CD14-positive monocyte (primary cell): Measurements from ENCODE around the gene CNTN1. TPM values are rescaled to one million over a fixed set of nuclear protein-coding genes. Genes with fewer than 3 reads are reported as not detected.

Experiments used
- DNase-seq, 3 donors: peaks; one replicate each; pipeline ENCODE4 v3.0.0-alpha.2; 2011 to 2022
- H2AFZ ChIP-seq: 2 replicates; pipeline ENCODE4 v1.6.0; 2012; ENCODE audit warnings: mild to moderate bottlenecking, low read depth, low read length, inconsistent platforms; ENCODE audit not compliant: insufficient read depth, poor library complexity, severe bottlenecking
- H3K27ac ChIP-seq, 2 donors: 1 replicate in 1 of 2; 2 replicates in 1 of 2; pipeline ENCODE4 v1.5.1; 2012 to 2013; ENCODE audit warnings: low read length in 2 of 2, control low read depth in 1 of 2, inconsistent platforms in 1 of 2, low read depth in 1 of 2, mild to moderate bottlenecking in 1 of 2
- H3K27me3 ChIP-seq, 2 donors: one replicate each; pipeline versions ENCODE4 v1.6.0 to v1.6.1; 2011 to 2013; ENCODE audit warnings: low read length in 2 of 2; ENCODE audit not compliant: control insufficient read depth in 2 of 2, insufficient read depth in 2 of 2
- H3K36me3 ChIP-seq, 2 donors: replicated peaks in 1 of 2; 1 replicate in 1 of 2; 2 replicates in 1 of 2; pipeline versions ENCODE4 v1.5.1 to v1.6.1; 2012 to 2013; ENCODE audit warnings: low read length in 2 of 2, control low read depth in 1 of 2, inconsistent platforms in 1 of 2, mild to moderate bottlenecking in 1 of 2; ENCODE audit not compliant: insufficient read depth in 2 of 2, control insufficient read depth in 1 of 2
- H3K4me1 ChIP-seq, 2 donors: 1 replicate in 1 of 2; 2 replicates in 1 of 2; pipeline versions ENCODE4 v1.5.1 to v1.6.1; 2012 to 2013; ENCODE audit warnings: low read length in 2 of 2, control low read depth in 1 of 2, inconsistent platforms in 1 of 2, mild to moderate bottlenecking in 1 of 2, moderate library complexity in 1 of 2; ENCODE audit not compliant: insufficient read depth in 2 of 2, control insufficient read depth in 1 of 2
- H3K4me2 ChIP-seq: replicated peaks from 2 replicates; pipeline ENCODE3; 2012; ENCODE audit warnings: low read length, moderate library complexity, mild to moderate bottlenecking; ENCODE audit not compliant: poor library complexity, severe bottlenecking; ENCODE audit errors: extremely low read depth
- H3K4me3 ChIP-seq, 3 experiments: fragments of 200-600 bp in 1 of 3; sonication (generic) in 1 of 3; replicated peaks in 1 of 3; 1 replicate in 2 of 3; 2 replicates in 1 of 3; pipeline ENCODE4 v1.5.1; 2011 to 2013; ENCODE audit warnings: low read length in 3 of 3, mild to moderate bottlenecking in 3 of 3, control low read depth in 2 of 3, low read depth in 2 of 3, inconsistent platforms in 1 of 3, moderate library complexity in 1 of 3
- H3K79me2 ChIP-seq: 2 replicates; pipeline ENCODE4 v1.6.0; 2012; ENCODE audit warnings: mild to moderate bottlenecking, control low read depth, inconsistent platforms, low read length, moderate library complexity; ENCODE audit not compliant: insufficient read depth
- H3K9ac ChIP-seq: 2 replicates; pipeline ENCODE4 v1.6.0; 2017; ENCODE audit warnings: low read length, mild to moderate bottlenecking; ENCODE audit not compliant: insufficient read depth, poor library complexity, severe bottlenecking
- H3K9me3 ChIP-seq, 2 donors: replicated peaks in 1 of 2; 1 replicate in 1 of 2; 2 replicates in 1 of 2; pipeline versions ENCODE4 v1.5.1 to v1.6.1; 2012 to 2013; ENCODE audit warnings: low read length in 2 of 2, control low read depth in 1 of 2; ENCODE audit not compliant: control insufficient read depth in 1 of 2, insufficient read depth in 1 of 2
- H4K20me1 ChIP-seq: 2 replicates; pipeline ENCODE4 v1.6.0; 2012; ENCODE audit warnings: mild to moderate bottlenecking, low read length, control low read depth, moderate library complexity; ENCODE audit not compliant: insufficient read depth
- H3K27ac Mint-ChIP-seq, 7 donors: one replicate each; pipeline ENCODE4 v1.8.0; 2020; ENCODE audit warnings: mild to moderate bottlenecking in 7 of 7, mixed read lengths in 7 of 7, moderate library complexity in 6 of 7, inconsistent platforms in 2 of 7
- H3K27me3 Mint-ChIP-seq, 3 donors: one replicate each; pipeline ENCODE4 v1.8.0; 2021 to 2022; ENCODE audit warnings: low read depth in 3 of 3, mild to moderate bottlenecking in 3 of 3, mixed read lengths in 3 of 3, moderate library complexity in 3 of 3, inconsistent platforms in 1 of 3
- H3K36me3 Mint-ChIP-seq, 2 donors: one replicate each; pipeline ENCODE4 v1.8.0; 2020; ENCODE audit warnings: mixed read lengths in 2 of 2, inconsistent platforms in 1 of 2, mild to moderate bottlenecking in 1 of 2
- H3K4me1 Mint-ChIP-seq: one replicate; pipeline ENCODE4 v1.8.0; 2020; ENCODE audit warnings: mild to moderate bottlenecking, mixed read lengths
- H3K4me3 Mint-ChIP-seq, 2 donors: one replicate each; pipeline ENCODE4 v1.8.0; 2020; ENCODE audit warnings: mild to moderate bottlenecking in 2 of 2, mixed read lengths in 2 of 2, moderate library complexity in 1 of 2
- H3K9me3 Mint-ChIP-seq, 7 donors: one replicate each; pipeline ENCODE4 v1.8.0; 2020 to 2022; ENCODE audit warnings: mixed read lengths in 7 of 7, mild to moderate bottlenecking in 6 of 7, moderate library complexity in 6 of 7, inconsistent platforms in 2 of 7
- CTCF ChIP-seq: fragments of 200-600 bp; IDR thresholded peaks from one replicate; pipeline ENCODE4 v1.8.0; 2022; ENCODE audit warnings: antibody characterized with exemption, mild to moderate bottlenecking
- WGBS: methylation state at CpG from one replicate; pipeline ENCODE4 v1.1.5; 2013; ENCODE audit warnings: missing lambda C conversion rate; ENCODE audit not compliant: insufficient coverage; 5-methylcytosine and 5-hydroxymethylcytosine counted together
- intact Hi-C, 2 donors: fragments of 100-400 bp; cut with micrococcal nuclease; formaldehyde crosslinking; loops; one replicate each; pipeline versions ENCODE4 v1.15.0 to v1.15.1; 2023
- polyA plus RNA-seq, 3 donors: library from polyadenylated mRNA; depleted of rRNA in 1 of 3; unstranded in 2 of 3; stranded (reverse) in 1 of 3; fragments of 300-500 nt in 2 of 3; fragments of >200 nt in 1 of 3; fragmentation: Illumina TruSeq in 2 of 3; gene quantifications; 1 replicate in 2 of 3; 2 replicates in 1 of 3; pipeline ENCODE4 v1.2.3, GENCODE V29; 2012 to 2021

Gene CNTN1
- polyA plus RNA-seq, 3 donors: not detected

GRCh38 chr12:40727774-40728483 lies 35.7 kb downstream of the CNTN1 start:
- Histone ChIP-seq H4K20me1 (no peaks in the 10 kb centered on the region), H3K36me3 (no peaks in the 10 kb centered on the region), H3K9ac (no peak overlapping the region), H3K4me3 (no peak overlapping the region), H3K27me3 (no peaks in the 10 kb centered on the region), H3K79me2 (no peaks in the 10 kb centered on the region), H3K4me2 (no peak overlapping the region), H3K9me3 (no peaks in the 10 kb centered on the region), H3K27ac (no peak overlapping the region), H3K4me1 (no peaks in the 10 kb centered on the region), H2AFZ (no peak overlapping the region)
- H3K4me3 Mint-ChIP-seq: no peak overlapping the region
- no CpG with 5 or more reads among the region's 4 CpGs for WGBS
- no peak overlapping the region for H3K27ac Mint-ChIP-seq
- H3K9me3 Mint-ChIP-seq: peaks cover 0 to 2% (median 0%) of the 10 kb centered on the region in 7 donors
- H3K4me1 Mint-ChIP-seq: no peaks in the 10 kb centered on the region
- H3K27me3 Mint-ChIP-seq: no peaks in the 10 kb centered on the region
- TF ChIP-seq CTCF: no peak
- H3K36me3 Mint-ChIP-seq: no peaks in the 10 kb centered on the region
- intact Hi-C loops: no loop called here
- no peak for DNase-seq

- H3K36me3 ChIP-seq: no peaks in the 10 kb centered on the region
- Mint-ChIP-seq H3K36me3 (no peaks in the 10 kb centered on the region), H3K4me1 (no peaks in the 10 kb centered on the region), H3K27ac (no peak overlapping the region), H3K4me3 (no peak overlapping the region), H3K27me3 (no peaks in the 10 kb centered on the region), H3K9me3 (peaks cover 0 to 2% (median 0%) of the 10 kb centered on the region in 7 donors)
- no peak overlapping the region for H3K9ac ChIP-seq
- intact Hi-C loops: no loop called here
- no peaks in the 10 kb centered on the region for H4K20me1 ChIP-seq
- H2AFZ ChIP-seq: no peak overlapping the region
- no peak overlapping the region for H3K27ac ChIP-seq
- no CpG with 5 or more reads among the region's 1 CpG for WGBS
- no peak for DNase-seq
- no peaks in the 10 kb centered on the region for H3K4me1 ChIP-seq
- H3K27me3 ChIP-seq: no peaks in the 10 kb centered on the region
- no peaks in the 10 kb centered on the region for H3K79me2 ChIP-seq
- no peak overlapping the region for H3K4me3 ChIP-seq
- TF ChIP-seq CTCF: no peak
- H3K4me2 ChIP-seq: no peak overlapping the region
- no peaks in the 10 kb centered on the region for H3K9me3 ChIP-seq
Measured at GRCh38 chr12:40730281-40730680, 38.0 kb downstream of the CNTN1 start.
